K562 (cell line): ENCODE measurements around the gene AP3S2. TPM values are rescaled to one million over a fixed set of nuclear protein-coding genes. Genes with fewer than 3 reads are reported as not detected.

ENCODE experiments used
- CBX2 ChIP-seq: fragments of 200-600 bp; sonication (generic); IDR thresholded peaks from one replicate; pipeline ENCODE4 v1.6.1; 2012; ENCODE audit warnings: mild to moderate bottlenecking, low read length, inconsistent platforms; ENCODE audit not compliant: insufficient read depth, poor library complexity, severe bottlenecking
- CBX3 ChIP-seq, 2 experiments: IDR thresholded peaks; 1 replicate in 1 of 2; 2 replicates in 1 of 2; pipeline ENCODE4 v1.6.1; 2012; ENCODE audit warnings: inconsistent platforms in 2 of 2, low read length in 2 of 2, borderline replicate concordance in 1 of 2, control low read depth in 1 of 2
- CTCFL ChIP-seq: IDR thresholded peaks from 2 replicates; pipeline ENCODE4 v1.6.1; 2011; ENCODE audit warnings: borderline replicate concordance, low read depth, mild to moderate bottlenecking, moderate library complexity, low read length; ENCODE audit not compliant: insufficient read depth, poor library complexity, severe bottlenecking
- ETV1 ChIP-seq: fragments of 450-650 bp; conservative IDR thresholded peaks from 2 replicates; pipeline ENCODE4 v1.6.1; 2016; ENCODE audit warnings: missing genetic modification characterization, control low read depth, low read depth, missing compliant biosample characterization
- EWSR1 ChIP-seq: fragments of 450-650 bp; IDR thresholded peaks from 2 replicates; pipeline ENCODE4 v1.6.1; 2018; ENCODE audit warnings: borderline replicate concordance, mild to moderate bottlenecking, low read depth, moderate library complexity; ENCODE audit not compliant: partially characterized antibody
- HCFC1 ChIP-seq: IDR thresholded peaks from 2 replicates; pipeline ENCODE4 v1.6.1; 2012; ENCODE audit warnings: low read depth, low read length, improper control_type of control experiment
- HMGXB4 ChIP-seq: sonication (generic); formaldehyde crosslinking; IDR thresholded peaks from 2 replicates; pipeline ENCODE4 v1.8.1; 2023; ENCODE audit warnings: mild to moderate bottlenecking, missing genetic modification reagents
- JUND ChIP-seq, 2 experiments: IDR thresholded peaks; 2 replicates in 1 of 2; 3 replicates in 1 of 2; pipeline ENCODE4 v1.6.1; 2011; ENCODE audit warnings: borderline replicate concordance in 2 of 2, low read depth in 2 of 2, low read length in 2 of 2, improper control_type of control experiment in 1 of 2, missing biosample characterization in 1 of 2, missing genetic modification characterization in 1 of 2, missing genetic modification reagents in 1 of 2
- MAFG ChIP-seq: fragments of 450-650 bp; conservative IDR thresholded peaks from 2 replicates; pipeline ENCODE4 v1.6.1; 2016; ENCODE audit warnings: missing genetic modification characterization, missing compliant biosample characterization
- MAZ ChIP-seq, 2 experiments: fragments of 450-650 bp in 1 of 2; sonication (generic) in 1 of 2; formaldehyde crosslinking; IDR thresholded peaks in 1 of 2; conservative IDR thresholded peaks in 1 of 2; 2 replicates each; pipeline versions ENCODE4 v1.4.0 to v1.5.0; 2020; ENCODE audit warnings: mild to moderate bottlenecking in 1 of 2, missing genetic modification reagents in 1 of 2
- NCOA2 ChIP-seq, 2 experiments: fragments of 450-650 bp; IDR thresholded peaks; 2 replicates each; pipeline ENCODE4 v1.6.1; 2018; ENCODE audit warnings: mild to moderate bottlenecking in 2 of 2, moderate library complexity in 1 of 2; ENCODE audit not compliant: partially characterized antibody in 2 of 2
- RBM14 ChIP-seq: fragments of 200-400 bp; formaldehyde crosslinking; IDR thresholded peaks from 2 replicates; pipeline ENCODE4 v1.6.1; 2018; ENCODE audit warnings: low read depth, mild to moderate bottlenecking, low read length, moderate library complexity, borderline replicate concordance; ENCODE audit not compliant: insufficient read depth
- SMAD3 ChIP-seq: fragments of 450-650 bp; formaldehyde crosslinking; conservative IDR thresholded peaks from 2 replicates; pipeline ENCODE4 v1.4.0; 2020; ENCODE audit warnings: mild to moderate bottlenecking
- SMC3 ChIP-seq: conservative IDR thresholded peaks from 2 replicates; pipeline ENCODE4 v1.6.1; 2011; ENCODE audit warnings: low read depth, low read length, improper control_type of control experiment; ENCODE audit not compliant: insufficient read depth
- TFAP4 ChIP-seq: sonication (generic); formaldehyde crosslinking; IDR thresholded peaks from 2 replicates; pipeline ENCODE4 v1.8.0; 2022; ENCODE audit warnings: missing genetic modification reagents, mild to moderate bottlenecking, moderate library complexity, borderline replicate concordance
- YY1 ChIP-seq, 3 experiments: IDR thresholded peaks; 2 replicates each; pipeline ENCODE4 v1.6.1; 2011; ENCODE audit warnings: low read length in 2 of 3, mild to moderate bottlenecking in 2 of 3, moderate library complexity in 2 of 3, borderline replicate concordance in 1 of 3, control low read depth in 1 of 3, low read depth in 1 of 3; ENCODE audit not compliant: insufficient read depth in 3 of 3, insufficient replicate concordance in 2 of 3, control insufficient read depth in 1 of 3, insufficient read length in 1 of 3; ENCODE audit errors: extremely low read depth in 1 of 3
- ZNF316 ChIP-seq: fragments of 450-650 bp; IDR thresholded peaks from 2 replicates; pipeline ENCODE4 v1.6.1; 2016
- polyA plus RNA-seq, 8 experiments: library from polyadenylated mRNA; depleted of rRNA in 4 of 8; stranded (reverse) in 5 of 8; unstranded in 3 of 8; fragments of >200 nt; fragmentation: Nextera tagmentation in 2 of 8; fragmentation: Illumina TruSeq in 1 of 8; extraction: Ambion mirVana in 2 of 8; extraction: Trizol in 1 of 8; gene quantifications; 2 replicates each; pipeline versions ENCODE4 v1.2.1 to v1.2.3, GENCODE V29; 2011 to 2014; ENCODE audit warnings: inconsistent platforms in 1 of 8, missing spikeins in 1 of 8
- total RNA-seq, 7 experiments: library from RNA; depleted of rRNA in 6 of 7; stranded (reverse); fragments of >200 nt in 6 of 7; fragmentation: Illumina TruSeq in 2 of 7; extraction: Trizol in 2 of 7; gene quantifications; 2 replicates each; pipeline versions ENCODE4 v1.2.1 to v1.2.3, GENCODE V29; 2011 to 2021; ENCODE audit warnings: low replicate concordance in 1 of 7
- TF ChIP-seq, protein P1 (sequence below): sonication (generic); formaldehyde crosslinking; IDR thresholded peaks from 2 replicates; pipeline ENCODE4 v1.5.0; 2020; ENCODE audit warnings: missing genetic modification reagents

Gene AP3S2
- total and polyA plus RNA-seq, 9 of the 15 experiments (the other 6 are each of a cell fraction or from before 2014, with no cell fraction given) = 16.4 to 54.1 (median 37.4) TPM

DNA sequence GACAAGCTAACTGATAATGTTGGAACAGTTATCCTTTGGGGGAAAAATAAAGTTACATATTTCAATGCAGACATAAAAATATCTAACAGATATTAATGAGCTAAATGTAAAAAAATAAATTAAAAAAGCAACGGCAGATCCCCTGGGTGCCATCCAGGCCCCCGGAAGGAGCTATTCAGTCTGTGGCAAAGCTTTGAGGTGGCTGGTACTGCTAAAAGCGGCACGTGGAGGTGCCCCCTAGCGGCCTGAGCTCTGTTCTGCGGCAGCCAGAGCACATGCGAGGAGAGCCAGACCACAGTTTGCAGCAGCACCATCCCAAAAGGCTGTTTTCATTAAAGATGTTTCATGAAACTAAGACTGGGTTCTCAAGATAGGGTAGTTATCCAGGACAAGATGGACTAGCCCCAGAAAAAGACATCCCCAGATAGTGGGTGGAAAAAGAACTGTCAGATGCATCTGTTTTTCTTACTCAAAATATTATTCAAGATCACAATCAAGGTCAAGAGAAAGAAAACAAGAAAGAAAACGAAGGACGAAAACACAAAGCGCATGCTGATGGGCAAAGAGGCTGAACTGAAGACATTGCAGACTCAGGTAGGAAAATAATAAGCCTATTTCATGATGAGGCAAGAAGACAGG is 18.7 kb downstream of the AP3S2 start (continued):
- TF ChIP-seq, protein P1, sequence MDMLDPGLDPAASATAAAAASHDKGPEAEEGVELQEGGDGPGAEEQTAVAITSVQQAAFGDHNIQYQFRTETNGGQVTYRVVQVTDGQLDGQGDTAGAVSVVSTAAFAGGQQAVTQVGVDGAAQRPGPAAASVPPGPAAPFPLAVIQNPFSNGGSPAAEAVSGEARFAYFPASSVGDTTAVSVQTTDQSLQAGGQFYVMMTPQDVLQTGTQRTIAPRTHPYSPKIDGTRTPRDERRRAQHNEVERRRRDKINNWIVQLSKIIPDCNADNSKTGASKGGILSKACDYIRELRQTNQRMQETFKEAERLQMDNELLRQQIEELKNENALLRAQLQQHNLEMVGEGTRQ (CRISPR knock-in tag) = peak; percentile 31; the same call in 1 of the 2 replicates
- TF ChIP-seq ZNF316 = no peak
- TF ChIP-seq MAZ (CRISPR knock-in tag; conservative IDR thresholded peaks at IDR 0.05 in 1 of 2, IDR thresholded peaks at IDR 0.05 in 1 of 2) = peak in 1 of 2 experiments; percentile 77; a peak in 2 of 4 replicates
- TF ChIP-seq CBX3 (IDR thresholded peaks at IDR 0.05; ENCODE audit: borderline replicate concordance in 1 of 2, low read length in 2 of 2) = peak in 1 of 2 experiments; percentile 50; a peak in 1 of 3 replicates
- TF ChIP-seq CBX2 = no peak
- no peak for TF ChIP-seq EWSR1
- TF ChIP-seq CTCFL = peak; percentile 89
- no peak for TF ChIP-seq TFAP4 (CRISPR knock-in tag)
- peak; percentile 45; the same call in 1 of the 2 replicates for TF ChIP-seq JUND (IDR thresholded peaks at IDR 0.05; ENCODE audit: borderline replicate concordance, low read depth, low read length)
- TF ChIP-seq JUND (tag; IDR thresholded peaks at IDR 0.05; ENCODE audit: borderline replicate concordance, low read depth, low read length) = no peak; the same call in 2 of the 3 replicates
- no peak for TF ChIP-seq RBM14
- no peak for TF ChIP-seq NCOA2 (IDR thresholded peaks at IDR 0.05; ENCODE audit: partially characterized antibody in 2 of 2)
- TF ChIP-seq YY1 (IDR thresholded peaks at IDR 0.05; ENCODE audit: borderline replicate concordance in 1 of 3, control insufficient read depth in 1 of 3, extremely low read depth in 1 of 3, insufficient read depth in 3 of 3, insufficient read length in 1 of 3, insufficient replicate concordance in 2 of 3, low read depth in 1 of 3, low read length in 2 of 3) = peak in 1 of 3 experiments; percentile 15
- no peak for TF ChIP-seq SMAD3 (CRISPR knock-in tag)
- peak; percentile 83 for TF ChIP-seq SMC3
- no peak for TF ChIP-seq HMGXB4 (CRISPR knock-in tag)
- TF ChIP-seq HCFC1 = 0 out of 2 replicates have a peak, but pooled peaks have one; percentile 28
- peak; percentile 36; the same call in 1 of the 2 replicates for TF ChIP-seq ETV1
- no peak for TF ChIP-seq MAFG (tag)
